HS-27A (cell line): Measurements from ENCODE around the gene SEMA4B.
"Not testable (repeated sequence)": the region's sequence is repeated elsewhere in the genome, so short reads cannot be mapped to it uniquely, and the experiment has no call there.

Experiments used
- DNase-seq: peaks from one replicate; pipeline ENCODE4 v3.0.0-alpha.2; 2012; ENCODE audit warnings: low read depth, missing footprints

SEMA4B gene

GRCh38 chr15:90257776-90258175 lies 56.6 kb downstream of the SEMA4B start:
- no peak for DNase-seq

- no peak for DNase-seq
Measured at GRCh38 chr15:90259524-90259923, 58.4 kb downstream of the SEMA4B start.

- not testable (repeated sequence) for DNase-seq
Measured at GRCh38 chr15:90260731-90261130, 59.6 kb downstream of the SEMA4B start.

GRCh38 chr15:90261811-90262210 lies 60.7 kb downstream of the SEMA4B start:
- no peak for DNase-seq

GRCh38 chr15:90262426-90262825 lies 61.3 kb downstream of the SEMA4B start:
- no peak for DNase-seq

- DNase-seq, result no peak
Measured at GRCh38 chr15:90264671-90265070, 63.5 kb downstream of the SEMA4B start.

- DNase-seq, result peak; percentile 88
Measured at GRCh38 chr15:90265271-90266060, 64.3 kb downstream of the SEMA4B start, which contains the start of gene NGRN. Gene NGRN (plus strand): TSS chr15:90265672. CDS start chr15:90265713, 41 bp downstream.

- DNase-seq, result peak; percentile 53
Measured at GRCh38 chr15:90266061-90266431, 64.9 kb downstream of the SEMA4B start.

- DNase-seq, result peak; percentile 15
Measured at GRCh38 chr15:90266485-90266884, 65.4 kb downstream of the SEMA4B start.

GRCh38 chr15:90268415-90268814 lies 67.3 kb downstream of the SEMA4B start:
- no peak for DNase-seq

- DNase-seq, result no peak
Measured at GRCh38 chr15:90270502-90271150, 69.5 kb downstream of the SEMA4B start.

GRCh38 chr15:90271459-90272166 lies 70.5 kb downstream of the SEMA4B start:
- DNase-seq, result no peak

- not testable (repeated sequence) for DNase-seq
Measured at GRCh38 chr15:90278467-90278866, 77.3 kb downstream of the SEMA4B start.
